ES-I3 (cell line): ENCODE data around the gene SSTR3.
"Not testable (repeated sequence)": the region's sequence is repeated elsewhere in the genome, so short reads cannot be mapped to it uniquely, and the experiment has no call there.

Experiments used
- H3K36me3 ChIP-seq: 2 replicates; pipeline ENCODE4 v1.6.1; 2013; ENCODE audit warnings: mild to moderate bottlenecking, low read length, control low read depth, moderate library complexity; ENCODE audit not compliant: insufficient read depth
- H3K4me1 ChIP-seq: 2 replicates; pipeline ENCODE4 v1.6.1; 2013; ENCODE audit warnings: mild to moderate bottlenecking, control low read depth, low read length; ENCODE audit not compliant: insufficient read depth
- H3K9ac ChIP-seq: 2 replicates; pipeline ENCODE4 v1.6.1; 2013; ENCODE audit warnings: low read depth, mild to moderate bottlenecking, low read length, moderate library complexity
- H3K9me3 ChIP-seq: 2 replicates; pipeline ENCODE4 v1.6.1; 2013; ENCODE audit warnings: mild to moderate bottlenecking, low read length, moderate library complexity; ENCODE audit not compliant: control insufficient read depth, insufficient read depth

The SSTR3 gene

GRCh38 chr22:37237371-37238268, 25.3 kb upstream of the SSTR3 start:
- Histone ChIP-seq H3K9me3 (no peaks in the 10 kb centered on the region), H3K9ac (no peak overlapping the region), H3K4me1 (peaks cover 6% of the 10 kb centered on the region; the same call in 1 of the 2 replicates), H3K36me3 (no peaks in the 10 kb centered on the region)

DNA sequence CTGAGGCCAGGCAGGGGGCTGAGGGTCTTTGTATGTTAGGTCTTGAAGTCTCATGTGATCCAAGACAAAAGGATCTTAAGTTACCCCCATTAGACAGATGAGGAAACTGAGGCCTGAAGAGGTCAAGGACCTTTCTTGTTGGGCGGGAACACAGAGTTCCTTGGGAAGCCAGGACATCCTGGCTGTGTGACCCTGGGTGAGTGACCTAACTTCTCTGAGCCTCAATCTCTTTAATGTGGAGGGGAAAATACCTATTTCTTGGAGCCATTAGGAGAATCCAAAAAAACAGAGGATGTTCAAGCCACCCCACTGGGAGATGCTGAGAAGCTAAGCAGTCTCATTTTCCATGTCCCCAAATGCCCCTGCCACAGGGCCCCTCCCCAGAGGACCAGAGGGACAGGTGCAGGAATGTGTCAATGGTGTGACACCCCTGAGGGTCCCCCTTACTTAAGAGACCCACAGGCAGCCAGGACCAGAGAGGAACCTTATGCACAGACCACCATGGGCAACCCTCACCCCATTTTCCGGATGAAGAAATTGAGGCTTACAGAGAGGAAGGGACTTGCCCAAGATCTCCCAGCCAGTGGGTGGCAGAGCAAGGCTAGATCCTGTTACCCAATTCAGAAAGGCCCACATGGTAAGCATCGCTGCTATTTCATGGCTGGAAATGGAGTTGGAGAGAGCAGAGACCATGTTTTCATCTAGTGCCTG, 23.8 kb upstream of the SSTR3 start:
- Histone ChIP-seq H3K4me1 (no peaks in the 10 kb centered on the region), H3K9ac (no peak overlapping the region), H3K36me3 (no peaks in the 10 kb centered on the region), H3K9me3 (no peaks in the 10 kb centered on the region)

DNA sequence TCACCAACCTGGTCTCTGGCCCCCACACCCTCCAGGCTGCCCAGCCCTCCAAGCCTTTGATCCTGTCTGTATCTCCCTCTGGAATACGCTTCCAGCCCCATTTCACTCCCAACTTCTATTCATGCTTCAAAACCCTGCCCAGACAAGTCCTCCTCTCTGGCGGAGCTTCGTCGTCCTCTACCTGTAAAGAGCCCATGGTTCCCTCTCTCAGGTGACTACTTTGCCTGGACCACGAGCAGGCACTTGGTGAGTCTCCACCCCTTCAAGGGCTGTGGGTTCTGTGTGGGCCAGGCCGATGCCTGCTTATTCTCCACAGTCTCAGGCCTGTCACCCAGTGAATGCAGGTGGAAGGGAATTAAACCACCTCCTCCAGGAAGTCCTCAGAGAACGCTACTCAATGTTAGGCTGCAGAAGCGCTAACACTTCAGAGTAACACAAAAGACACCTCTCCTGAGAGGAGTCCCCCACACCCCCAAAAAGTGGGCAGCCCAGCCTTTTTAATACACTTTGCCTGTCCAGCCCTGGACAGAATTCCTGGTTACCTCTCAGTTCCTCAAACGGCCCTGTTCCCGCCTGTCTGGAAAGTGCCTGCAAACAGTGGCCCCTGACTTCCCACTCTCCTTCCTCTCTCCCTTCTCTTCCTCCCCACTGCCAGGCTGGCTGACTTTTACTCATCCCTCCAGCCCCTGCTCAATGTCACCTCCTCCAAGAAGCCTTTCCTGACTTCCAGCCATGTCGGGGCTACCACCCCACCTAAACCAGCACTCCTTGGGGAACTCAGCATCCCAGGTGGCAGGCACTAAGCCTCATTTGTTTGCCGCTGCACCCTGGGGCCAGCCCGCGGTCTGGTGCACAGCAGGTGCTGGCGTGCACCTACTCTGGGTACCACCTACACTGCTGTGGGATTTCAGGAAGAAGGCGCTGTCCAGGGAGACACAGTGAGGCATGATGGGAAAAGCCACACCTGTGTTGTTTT, 22.7 kb upstream of the SSTR3 start:
- Histone ChIP-seq H3K9ac (no peak overlapping the region), H3K36me3 (no peaks in the 10 kb centered on the region), H3K9me3 (no peaks in the 10 kb centered on the region), H3K4me1 (peaks cover 5% of the 10 kb centered on the region; the same call in 1 of the 2 replicates)

GRCh38 chr22:37233751-37234631, 21.7 kb upstream of the SSTR3 start:
- Histone ChIP-seq H3K9ac (no peak overlapping the region), H3K9me3 (no peaks in the 10 kb centered on the region), H3K4me1 (peaks cover 5% of the 10 kb centered on the region; the same call in 1 of the 2 replicates), H3K36me3 (no peaks in the 10 kb centered on the region)

- H3K36me3 ChIP-seq, H3K4me1 ChIP-seq, H3K9ac ChIP-seq, H3K9me3 ChIP-seq: not testable (repeated sequence)
Measured at GRCh38 chr22:37233371-37233750, 21.1 kb upstream of the SSTR3 start.

DNA sequence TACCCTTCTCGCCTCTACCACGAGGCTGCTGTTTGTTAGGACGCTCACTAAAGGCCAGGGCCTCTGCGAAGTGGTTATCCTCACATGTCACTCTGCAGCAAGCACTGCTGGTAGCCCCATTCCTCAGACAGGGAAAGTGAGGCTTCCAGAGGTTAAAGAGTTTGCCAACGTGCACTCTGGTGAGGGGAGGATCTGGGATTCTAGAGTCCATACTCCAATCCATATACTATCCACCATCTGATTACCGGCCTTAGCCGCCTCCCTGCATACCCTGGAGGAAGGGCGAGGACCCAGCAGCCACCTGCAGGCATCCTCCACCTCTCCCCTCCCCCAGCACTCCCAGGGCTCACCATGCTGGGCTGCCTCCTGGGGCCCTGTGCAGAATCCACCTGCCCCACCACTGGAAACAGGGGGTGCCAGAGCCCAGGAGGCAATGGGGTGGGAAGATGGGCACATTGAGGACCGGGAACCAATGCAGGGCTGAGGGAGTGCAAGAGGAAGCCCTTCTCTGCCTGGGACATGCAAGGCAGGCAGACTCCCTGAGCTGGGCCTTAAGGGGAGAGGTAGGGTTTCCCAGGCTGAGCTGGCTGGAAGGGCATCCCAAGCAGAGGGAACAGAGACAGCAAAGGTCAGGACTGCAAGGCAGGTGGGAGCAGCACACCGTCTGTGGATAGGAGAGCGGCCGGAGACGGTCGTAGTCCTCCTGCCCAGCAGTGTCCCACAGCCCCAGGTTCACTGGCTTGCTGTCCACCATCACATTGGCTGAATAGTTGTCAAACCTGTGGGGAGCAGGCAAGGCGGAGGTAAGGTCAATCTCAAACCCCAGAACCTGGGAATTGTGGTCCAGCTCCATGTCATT, 20.1 kb upstream of the SSTR3 start:
- Histone ChIP-seq H3K9me3 (no peaks in the 10 kb centered on the region), H3K9ac (no peak overlapping the region), H3K36me3 (no peaks in the 10 kb centered on the region), H3K4me1 (peaks cover 5% of the 10 kb centered on the region; the same call in 1 of the 2 replicates)

GRCh38 chr22:37231406-37232139, 19.3 kb upstream of the SSTR3 start:
- Histone ChIP-seq H3K9me3 (no peaks in the 10 kb centered on the region), H3K36me3 (no peaks in the 10 kb centered on the region), H3K4me1 (peaks cover 5% of the 10 kb centered on the region; the same call in 1 of the 2 replicates), H3K9ac (no peak overlapping the region)

DNA sequence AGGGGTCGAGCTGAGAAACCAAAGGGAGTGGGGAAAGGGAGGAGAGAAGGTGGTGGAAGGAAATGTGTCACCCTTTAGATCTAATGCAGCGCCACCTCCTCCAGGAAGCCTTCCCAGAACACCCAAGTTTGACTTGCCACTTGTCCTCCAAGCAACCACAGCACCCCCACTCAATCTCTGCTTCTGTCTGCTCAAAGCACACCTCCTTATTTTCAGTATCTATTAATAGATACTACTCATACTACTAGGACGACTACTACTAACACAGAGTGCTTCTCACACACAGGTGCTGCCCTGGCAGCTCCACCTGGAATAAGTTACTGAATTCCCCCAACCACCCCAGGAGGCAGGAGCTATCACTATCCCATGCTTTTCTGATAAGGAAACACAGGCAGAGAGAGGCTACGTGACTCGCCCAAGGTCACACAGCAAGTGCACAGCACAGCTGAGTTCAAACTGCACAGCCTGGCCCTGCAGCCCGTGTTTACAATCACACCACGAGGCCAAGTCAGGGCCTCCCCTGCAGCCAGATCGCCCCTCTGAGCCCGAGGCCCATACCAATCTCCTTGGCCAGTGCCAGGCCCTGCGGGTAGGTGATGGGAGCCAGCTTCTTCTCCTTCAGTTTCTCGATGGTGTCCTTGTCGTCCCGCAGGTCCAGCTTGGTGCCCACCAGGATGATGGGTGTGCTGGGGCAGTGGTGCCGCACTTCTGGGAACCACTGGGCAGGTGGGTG, 18.6 kb upstream of the SSTR3 start:
- no peaks in the 10 kb centered on the region for H3K9me3 ChIP-seq
- no peak overlapping the region for H3K9ac ChIP-seq
- no peaks in the 10 kb centered on the region for H3K36me3 ChIP-seq
- H3K4me1 ChIP-seq, result peaks cover 5% of the 10 kb centered on the region; the same call in 1 of the 2 replicates

GRCh38 chr22:37229805-37230672, 17.8 kb upstream of the SSTR3 start:
- Histone ChIP-seq H3K9ac (no peak overlapping the region), H3K9me3 (no peaks in the 10 kb centered on the region), H3K4me1 (peaks cover 5% of the 10 kb centered on the region; the same call in 1 of the 2 replicates), H3K36me3 (no peaks in the 10 kb centered on the region)

GRCh38 chr22:37229012-37229804, 16.9 kb upstream of the SSTR3 start:
- peaks cover 5% of the 10 kb centered on the region; the same call in 1 of the 2 replicates for H3K4me1 ChIP-seq
- H3K36me3 ChIP-seq, result no peaks in the 10 kb centered on the region
- no peaks in the 10 kb centered on the region for H3K9me3 ChIP-seq
- H3K9ac ChIP-seq, result no peak overlapping the region
